ENCODE data around the gene SLC2A10. TPM values are rescaled to one million over a fixed set of nuclear protein-coding genes. Genes with fewer than 3 reads are reported as not detected.

The SLC2A10 gene
- total and polyA plus RNA-seq, 2 donors (not counting 3 experiments of a cell fraction or from before 2014, with no cell fraction given), result 11.2 to 13.6 TPM

GRCh38 chr20:46761566-46761965, 52.1 kb downstream of the SLC2A10 start:
- Histone ChIP-seq H3K9ac (replicated peaks; ENCODE audit: extremely low read depth, insufficient read depth, low read length) (no peak overlapping the region), H3K27me3 (ENCODE audit: control insufficient read depth in 2 of 2, insufficient read depth in 2 of 2, low read length in 2 of 2) (peaks cover 0 to 2% of the 10 kb centered on the region in 2 experiments), H3K27ac (ENCODE audit: insufficient read depth, low read depth, low read length) (no peak overlapping the region), H2AFZ (ENCODE audit: low read depth, low read length) (no peak overlapping the region), H4K20me1 (replicated peaks; ENCODE audit: control insufficient read depth, extremely low read depth, insufficient read depth, low read length) (no peaks in the 10 kb centered on the region), H3K36me3 (ENCODE audit: control insufficient read depth in 2 of 2, extremely low read depth in 1 of 2, insufficient read depth in 2 of 2, low read length in 2 of 2) (no peaks in the 10 kb centered on the region), H3K9me1 (replicated peaks; ENCODE audit: control insufficient read depth, extremely low read depth, insufficient read depth, low read length) (no peaks in the 10 kb centered on the region), H3K4me3 (replicated peaks in 1 of 3; ENCODE audit: insufficient read depth in 1 of 3, low read depth in 1 of 3, low read length in 3 of 3) (no peak overlapping the region), H3K9me3 (replicated peaks; ENCODE audit: control insufficient read depth, insufficient read depth, low read length) (no peaks in the 10 kb centered on the region), H3K4me1 (ENCODE audit: control insufficient read depth, extremely low read depth, insufficient read depth, low read length) (no peaks in the 10 kb centered on the region), H3K4me2 (ENCODE audit: insufficient read depth, low read length) (no peak overlapping the region), H3K79me2 (ENCODE audit: control insufficient read depth, insufficient read depth, low read length) (no peaks in the 10 kb centered on the region)
- ChIA-PET CTCF (interaction anchor here (4.8 kb wide), 1 partner anchor 8 kb away, joined by 35 read pairs; no protein-coding TSS in a partner anchor), POLR2A (no interaction called here)
- no peak for DNase-seq (ENCODE audit: low read depth, low spot score)
- no peak for FAIRE-seq
- dilution Hi-C loops (cut with MboI; ENCODE audit: extremely low pct_ligation_motif_present, low sequenced_read_pairs), result no loop called here
- BruUV-seq (replicated peaks), result no TSS peak
- intact Hi-C loops (cut with micrococcal nuclease), result no loop called here
- no peak for TF ChIP-seq POLR2AphosphoS5 (IDR thresholded peaks at IDR 0.05; ENCODE audit: insufficient read depth, low read depth, low read length)
- TF ChIP-seq JUN (IDR thresholded peaks at IDR 0.05; ENCODE audit: borderline replicate concordance, insufficient read depth, insufficient read length, low read depth), result no peak
- TF ChIP-seq EZH2 (IDR thresholded peaks at IDR 0.05; ENCODE audit: borderline replicate concordance, low read depth, low read length, severe bottlenecking), result no peak
- TF ChIP-seq GATA2 (IDR thresholded peaks at IDR 0.05; ENCODE audit: insufficient read depth, insufficient read length, low read depth, low read length), result no peak
- TF ChIP-seq MAX (IDR thresholded peaks at IDR 0.05; ENCODE audit: insufficient read depth, insufficient read length), result no peak
- no peak for TF ChIP-seq FOS (IDR thresholded peaks at IDR 0.05; ENCODE audit: borderline replicate concordance, insufficient read depth, low read length)
- no peak for TF ChIP-seq POLR2A (IDR thresholded peaks at IDR 0.05; ENCODE audit: low read depth, low read length)

- Histone ChIP-seq H2AFZ (ENCODE audit: low read depth, low read length) (no peak overlapping the region), H3K27me3 (ENCODE audit: control insufficient read depth in 2 of 2, insufficient read depth in 2 of 2, low read length in 2 of 2) (peaks cover 0 to 2% of the 10 kb centered on the region in 2 experiments), H4K20me1 (replicated peaks; ENCODE audit: control insufficient read depth, extremely low read depth, insufficient read depth, low read length) (no peaks in the 10 kb centered on the region), H3K36me3 (ENCODE audit: control insufficient read depth in 2 of 2, extremely low read depth in 1 of 2, insufficient read depth in 2 of 2, low read length in 2 of 2) (no peaks in the 10 kb centered on the region), H3K9me1 (replicated peaks; ENCODE audit: control insufficient read depth, extremely low read depth, insufficient read depth, low read length) (no peaks in the 10 kb centered on the region), H3K27ac (ENCODE audit: insufficient read depth, low read depth, low read length) (no peak overlapping the region), H3K9me3 (replicated peaks; ENCODE audit: control insufficient read depth, insufficient read depth, low read length) (no peaks in the 10 kb centered on the region), H3K79me2 (ENCODE audit: control insufficient read depth, insufficient read depth, low read length) (no peaks in the 10 kb centered on the region), H3K4me1 (ENCODE audit: control insufficient read depth, extremely low read depth, insufficient read depth, low read length) (no peaks in the 10 kb centered on the region), H3K4me3 (replicated peaks in 1 of 3; ENCODE audit: insufficient read depth in 1 of 3, low read depth in 1 of 3, low read length in 3 of 3) (no peak overlapping the region), H3K4me2 (ENCODE audit: insufficient read depth, low read length) (no peak overlapping the region), H3K9ac (replicated peaks; ENCODE audit: extremely low read depth, insufficient read depth, low read length) (no peak overlapping the region)
- FAIRE-seq (no peak), DNase-seq (ENCODE audit: low read depth, low spot score) (no peak)
- POLR2A ChIA-PET, result no interaction called here
- intact Hi-C loops (cut with micrococcal nuclease) (no loop called here), dilution Hi-C loops (cut with MboI; ENCODE audit: extremely low pct_ligation_motif_present, low sequenced_read_pairs) (no loop called here)
- BruUV-seq (replicated peaks), result no TSS peak
- TF ChIP-seq EZH2 (IDR thresholded peaks at IDR 0.05; ENCODE audit: borderline replicate concordance, low read depth, low read length, severe bottlenecking), result no peak
- no peak for TF ChIP-seq CTCF (IDR thresholded peaks at IDR 0.05; ENCODE audit: extremely low read depth in 1 of 2, insufficient read depth in 1 of 2, low read depth in 1 of 2, low read length in 2 of 2)
- no peak for TF ChIP-seq GATA2 (IDR thresholded peaks at IDR 0.05; ENCODE audit: insufficient read depth, insufficient read length, low read depth, low read length)
- no peak for TF ChIP-seq POLR2A (IDR thresholded peaks at IDR 0.05; ENCODE audit: low read depth, low read length)
- CTCF ChIA-PET, result interaction anchor here (1.5 to 4.8 kb wide), 3 partner anchors 10 to 15 kb away, joined by 3 to 35 read pairs (median 4); no protein-coding TSS in a partner anchor
These were observed 54.6 kb downstream of the SLC2A10 start for GRCh38 chr20:46764068-46764467.

All from endothelial cell of umbilical vein (primary cell).